Bone marrow (tissue), 2 donors: ENCODE measurements around the gene FARP1.

Source experiments
- DNase-seq, 2 donors: peaks; one replicate each; lab custom pipeline; 2025; lab: John Stamatoyannopoulos, UW

Gene FARP1

GRCh38 chr13:98459721-98460370 lies 317.0 kb downstream of the FARP1 start:
- DNase-seq: no peak

GRCh38 chr13:98460516-98460915 lies 317.6 kb downstream of the FARP1 start:
- DNase-seq: no peak

- no peak for DNase-seq
These were observed 318.8 kb downstream of the FARP1 start for GRCh38 chr13:98461486-98462240.

GRCh38 chr13:98462241-98462882 lies 319.5 kb downstream of the FARP1 start:
- DNase-seq: no peak

- DNase-seq: no peak
These were observed 320.1 kb downstream of the FARP1 start for GRCh38 chr13:98462946-98463345.

- DNase-seq: no peak
These were observed 323.8 kb downstream of the FARP1 start for GRCh38 chr13:98466634-98467236.

- no peak for DNase-seq
These were observed 324.5 kb downstream of the FARP1 start for GRCh38 chr13:98467263-98467985.

GRCh38 chr13:98468361-98468760 lies 325.5 kb downstream of the FARP1 start:
- no peak for DNase-seq

GRCh38 chr13:98468929-98469328 lies 326.0 kb downstream of the FARP1 start:
- DNase-seq: no peak

- no peak for DNase-seq
These were observed 328.0 kb downstream of the FARP1 start for GRCh38 chr13:98470920-98471319.

GRCh38 chr13:98471934-98472333 lies 329.0 kb downstream of the FARP1 start:
- DNase-seq: no peak

- DNase-seq: no peak
These were observed 330.4 kb downstream of the FARP1 start for GRCh38 chr13:98473135-98473787.

- no peak for DNase-seq
These were observed 330.9 kb downstream of the FARP1 start for GRCh38 chr13:98473788-98474144.

- no peak for DNase-seq
These were observed 331.4 kb downstream of the FARP1 start for GRCh38 chr13:98474292-98474691.

- no peak for DNase-seq
These were observed 331.9 kb downstream of the FARP1 start for GRCh38 chr13:98474761-98475160.

GRCh38 chr13:98475522-98475921 lies 332.6 kb downstream of the FARP1 start:
- no peak for DNase-seq

- DNase-seq: no peak
These were observed 333.2 kb downstream of the FARP1 start for GRCh38 chr13:98476106-98476505.

- DNase-seq: peak; percentile 40 to 98
These were observed 333.7 kb downstream of the FARP1 start for GRCh38 chr13:98476538-98476966.

GRCh38 chr13:98478189-98479129 lies 335.6 kb downstream of the FARP1 start:
- DNase-seq: peak in 1 of 2 donors; percentile 18

GRCh38 chr13:98479496-98480003 lies 336.7 kb downstream of the FARP1 start:
- no peak for DNase-seq
